ENCODE results near the gene GALNT2.

GALNT2 gene

GRCh38 chr1:230050973-230051735, 15.9 kb upstream of the GALNT2 start:
- DNase-seq (ENCODE audit: low read depth in 2 of 2): no peak

DNA sequence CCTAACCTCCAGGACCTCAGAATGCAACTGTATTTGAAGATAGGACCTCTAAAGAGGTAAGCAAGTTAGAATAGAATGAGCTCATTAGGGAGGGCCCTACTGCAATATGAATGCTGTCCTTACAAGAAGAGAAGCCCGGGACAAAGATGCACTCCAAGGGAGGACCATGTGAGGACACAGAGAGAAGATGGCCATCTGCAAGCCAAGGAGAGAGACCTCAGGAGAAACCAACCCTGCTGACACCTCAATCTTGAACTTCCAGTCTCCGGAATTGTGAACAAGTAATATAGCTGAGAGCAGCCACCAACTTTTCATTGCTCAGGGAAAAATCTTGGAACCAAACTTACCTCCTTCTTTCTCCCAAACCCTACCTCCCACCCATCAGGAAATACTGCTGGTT, 15.0 kb upstream of the GALNT2 start:
- DNase-seq (ENCODE audit: low read depth in 2 of 2): no peak

GRCh38 chr1:230052665-230053064, 14.4 kb upstream of the GALNT2 start:
- no peak for DNase-seq (ENCODE audit: low read depth in 2 of 2)

GRCh38 chr1:230054092-230054749, 12.8 kb upstream of the GALNT2 start:
- DNase-seq (ENCODE audit: low read depth in 2 of 2): no peak

GRCh38 chr1:230056098-230056497, 10.9 kb upstream of the GALNT2 start:
- no peak for DNase-seq (ENCODE audit: low read depth in 2 of 2)

- no peak for DNase-seq (ENCODE audit: low read depth in 2 of 2)
These were observed 9.9 kb upstream of the GALNT2 start for GRCh38 chr1:230057100-230057499.

DNA sequence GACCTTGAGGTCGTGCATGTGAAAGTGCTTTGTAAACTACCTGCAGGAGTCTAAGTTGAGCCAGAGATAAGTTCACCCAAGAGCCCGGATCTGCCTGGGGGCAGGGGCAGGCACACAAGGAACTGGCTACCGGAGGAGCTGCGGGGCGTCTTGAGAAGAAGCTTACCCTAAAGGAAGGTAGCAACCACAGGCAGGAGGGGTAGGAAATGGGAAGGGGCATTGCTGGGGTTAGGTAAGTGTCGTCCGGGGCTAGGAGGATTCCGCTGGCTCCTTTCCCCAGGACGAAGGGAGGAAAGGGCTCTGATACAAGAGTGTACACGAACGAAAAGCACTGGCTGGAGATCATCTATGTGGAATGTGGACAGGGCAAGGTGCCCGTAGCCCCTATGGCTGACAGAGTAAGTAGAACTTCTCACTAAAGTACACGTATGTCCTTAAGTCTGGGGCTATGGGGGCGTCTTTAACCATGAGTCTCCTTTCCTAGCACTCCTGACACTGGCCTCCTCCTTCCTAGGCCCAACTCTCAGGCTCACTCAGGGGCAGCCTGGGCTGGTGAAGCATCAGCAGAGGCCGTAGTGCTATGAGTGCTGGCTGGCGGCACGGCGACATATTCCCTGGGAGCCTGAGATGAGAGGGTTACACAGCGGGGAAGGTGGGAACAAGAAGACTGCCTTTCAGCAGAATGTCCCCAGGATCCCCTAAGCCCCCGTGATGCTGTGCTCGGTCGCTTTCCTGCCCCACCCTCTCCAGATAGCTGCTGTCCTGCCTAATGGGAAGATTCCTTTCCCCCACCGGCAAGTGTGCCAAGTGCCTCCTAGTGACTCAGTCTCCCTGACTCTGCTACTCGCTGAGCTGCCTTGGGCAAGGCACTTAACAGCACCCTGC, 9.1 kb upstream of the GALNT2 start:
- no peak for DNase-seq (ENCODE audit: low read depth in 2 of 2)

DNA sequence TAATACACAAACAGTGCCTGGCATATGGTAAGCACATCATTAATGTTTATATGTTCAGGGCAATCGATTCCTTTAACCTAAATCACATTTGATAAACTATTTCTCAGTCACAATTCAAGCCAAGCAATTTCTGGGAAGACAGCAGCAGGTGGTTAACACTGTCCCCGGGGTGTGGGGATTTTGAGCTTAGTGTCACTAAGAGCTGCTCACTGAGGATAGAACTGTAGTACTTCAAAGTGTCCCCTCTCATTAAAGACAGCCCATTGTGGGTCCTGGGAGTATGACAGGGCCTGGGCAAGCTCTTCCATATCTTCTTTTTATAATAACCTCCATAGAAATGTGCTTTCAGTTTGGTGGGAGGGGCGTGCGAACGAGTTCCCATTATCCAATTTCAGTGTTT, 8.4 kb upstream of the GALNT2 start:
- no peak for DNase-seq (ENCODE audit: low read depth in 2 of 2)

- no peak for DNase-seq (ENCODE audit: low read depth in 2 of 2)
These were observed 5.2 kb upstream of the GALNT2 start for GRCh38 chr1:230061801-230062200.

GRCh38 chr1:230062521-230062920, 4.5 kb upstream of the GALNT2 start:
- DNase-seq (ENCODE audit: low read depth in 2 of 2): no peak

DNA sequence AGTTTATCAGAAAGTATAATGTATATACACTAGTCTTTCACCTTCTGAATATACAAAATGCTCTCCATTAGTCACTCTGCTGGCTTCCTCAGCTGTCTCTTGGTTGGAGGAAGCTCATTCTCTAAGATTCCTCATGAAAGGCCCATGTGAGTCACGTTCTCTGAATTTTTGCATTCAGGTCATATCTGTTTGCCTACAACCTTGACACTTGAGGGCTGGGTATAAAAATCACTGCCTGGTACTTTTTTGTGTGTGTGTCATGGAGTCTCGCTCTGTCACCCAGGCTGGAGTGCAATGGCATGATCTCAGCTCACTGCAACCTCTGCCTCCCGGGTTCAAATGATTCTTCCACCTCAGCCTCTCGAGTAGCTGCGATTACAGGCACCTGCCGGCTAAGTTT, 2.8 kb upstream of the GALNT2 start:
- DNase-seq (ENCODE audit: low read depth in 2 of 2): no peak

GRCh38 chr1:230065161-230065560, 1.9 kb upstream of the GALNT2 start:
- no peak for DNase-seq (ENCODE audit: low read depth in 2 of 2)

GRCh38 chr1:230065571-230065970, 1.5 kb upstream of the GALNT2 start:
- DNase-seq (ENCODE audit: low read depth in 2 of 2): no peak

DNA sequence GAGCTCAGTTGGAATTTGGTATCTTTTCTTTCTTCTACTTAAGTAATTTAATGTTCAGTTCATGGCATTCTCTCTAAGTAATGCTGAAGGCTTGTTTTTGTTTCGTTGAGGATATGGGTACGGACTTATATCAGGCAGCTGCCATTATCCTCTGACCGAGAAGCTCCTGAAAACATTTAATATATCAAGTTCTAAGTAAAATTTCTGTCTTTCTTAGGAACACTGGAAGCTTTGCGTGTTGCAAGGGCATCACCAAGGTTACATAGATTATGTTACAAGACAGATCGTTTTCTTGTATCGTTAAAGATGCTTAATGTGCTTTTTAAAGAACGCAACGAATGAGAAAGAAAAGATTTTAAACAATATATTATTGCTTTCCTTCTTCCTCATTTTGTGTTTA, 1.0 kb upstream of the GALNT2 start:
- DNase-seq (ENCODE audit: low read depth in 2 of 2): no peak

DNA sequence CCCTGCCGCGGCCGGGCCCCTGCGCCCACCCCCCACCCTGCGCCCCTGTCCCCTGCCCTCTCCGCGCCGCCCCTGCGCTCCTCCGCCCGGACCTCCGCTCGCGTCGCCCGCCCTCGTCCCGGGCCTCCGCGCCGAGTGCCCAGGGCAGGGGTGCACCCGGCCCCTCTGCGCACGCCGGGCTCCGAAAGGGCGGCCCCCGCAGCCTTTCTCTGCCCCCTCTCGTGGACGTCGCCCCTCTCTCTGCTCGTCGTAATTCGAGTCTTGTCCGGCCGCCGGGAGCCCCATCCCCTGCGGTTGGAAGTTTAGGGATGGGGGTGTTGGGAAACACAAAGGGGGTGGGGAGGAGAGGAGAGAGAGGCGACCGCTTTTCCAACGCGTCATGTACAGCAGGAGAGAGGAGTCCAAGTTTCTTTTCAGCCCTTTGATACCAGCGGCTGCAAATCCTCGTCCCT, 407 bp downstream of the GALNT2 start:
- DNase-seq (ENCODE audit: low read depth in 2 of 2): no peak

GRCh38 chr1:230067871-230068620, 1.0 kb downstream of the GALNT2 start:
- no peak for DNase-seq (ENCODE audit: low read depth in 2 of 2)

DNA sequence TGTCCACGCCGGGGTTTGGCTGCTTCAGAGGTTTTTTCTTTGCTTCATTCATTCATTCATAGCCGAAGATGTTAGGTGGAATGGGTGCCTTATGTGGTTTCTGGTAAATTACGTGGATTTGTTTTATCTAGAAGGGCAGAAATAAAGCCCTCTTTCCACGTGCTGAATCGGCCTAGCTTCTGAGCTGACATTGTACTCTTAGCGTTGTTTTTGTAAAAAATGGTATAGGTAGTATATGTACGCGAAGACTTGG, 1.5 kb downstream of the GALNT2 start:
- DNase-seq (ENCODE audit: low read depth in 2 of 2): no peak

GRCh38 chr1:230068952-230069684, 2.1 kb downstream of the GALNT2 start:
- no peak for DNase-seq (ENCODE audit: low read depth in 2 of 2)

DNA sequence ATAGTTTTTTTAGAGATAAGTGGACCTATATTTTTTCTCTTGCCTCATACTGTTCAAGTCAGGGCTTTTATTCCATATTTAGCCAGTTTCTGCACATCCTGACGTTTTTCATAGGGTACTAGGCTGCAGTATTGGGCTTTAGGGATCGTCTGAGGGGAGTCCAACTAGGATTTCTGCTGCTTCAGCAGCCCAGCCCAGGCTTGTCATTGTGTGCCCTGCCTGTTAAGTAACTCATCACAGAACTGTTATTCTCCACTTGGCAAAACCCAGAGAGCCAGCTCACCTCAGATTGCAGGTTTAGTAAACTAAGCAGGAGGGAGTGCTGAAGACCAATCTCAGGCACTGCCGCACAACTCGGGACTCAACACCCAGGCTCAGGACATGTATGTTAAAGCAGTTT, 2.8 kb downstream of the GALNT2 start:
- DNase-seq (ENCODE audit: low read depth in 2 of 2): no peak

DNA sequence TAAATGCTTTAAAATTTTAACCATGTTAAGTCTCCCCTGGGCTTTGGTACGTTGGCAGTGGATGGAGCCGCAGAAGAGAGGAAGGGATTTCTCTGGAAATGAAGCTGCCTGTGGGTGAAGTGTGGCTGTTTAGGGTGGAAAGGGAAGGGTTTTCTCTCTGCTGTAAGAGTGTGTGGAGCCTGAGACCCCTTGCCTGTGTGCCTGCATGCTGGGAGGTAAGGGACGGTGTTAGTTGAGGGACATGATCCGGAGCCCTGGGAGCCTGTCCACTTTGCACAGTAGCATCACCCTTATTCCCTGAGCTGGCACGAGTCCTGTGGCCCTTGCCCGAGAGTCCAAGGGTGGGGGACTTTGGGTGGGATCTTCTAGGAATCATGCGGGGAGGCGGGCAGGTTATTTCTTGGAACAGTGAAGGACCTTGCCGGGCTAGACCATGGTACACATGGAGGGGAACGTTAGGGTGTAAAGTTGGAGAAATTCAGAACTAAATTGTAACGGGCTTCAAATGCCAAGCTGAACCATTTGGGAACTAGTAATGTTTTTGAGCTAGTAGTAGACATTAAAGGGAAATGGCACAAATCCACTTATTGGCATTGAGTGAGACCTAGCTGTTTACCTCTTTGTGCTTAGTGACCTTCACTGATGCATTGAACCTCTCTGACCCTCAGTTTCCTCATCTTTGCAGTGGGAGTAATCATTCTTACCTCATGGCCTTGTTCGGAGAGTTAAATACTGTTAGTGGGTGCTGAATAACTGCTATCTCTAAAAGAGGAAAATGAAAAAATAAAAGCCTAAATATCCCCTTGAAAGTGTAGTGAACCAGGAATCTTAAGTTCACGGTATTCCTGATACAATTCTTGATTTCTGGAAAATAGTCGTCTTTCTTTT, 3.5 kb downstream of the GALNT2 start:
- no peak for DNase-seq (ENCODE audit: low read depth in 2 of 2)
